B cell (primary cell): Measurements from ENCODE around the gene CABLES1.

Source experiments
- EZH2 ChIP-seq: IDR thresholded peaks from 2 replicates; pipeline ENCODE4 v1.6.1; 2012; ENCODE audit warnings: borderline replicate concordance, low read depth, mild to moderate bottlenecking, moderate library complexity, low read length; ENCODE audit not compliant: insufficient read depth, poor library complexity, severe bottlenecking
- TF ChIP-seq, protein P1 (sequence below): fragments of 200-600 bp; IDR thresholded peaks from one replicate; pipeline ENCODE4 v1.8.0; 2022; ENCODE audit warnings: antibody characterized with exemption, mild to moderate bottlenecking

- TF ChIP-seq, protein P1, sequence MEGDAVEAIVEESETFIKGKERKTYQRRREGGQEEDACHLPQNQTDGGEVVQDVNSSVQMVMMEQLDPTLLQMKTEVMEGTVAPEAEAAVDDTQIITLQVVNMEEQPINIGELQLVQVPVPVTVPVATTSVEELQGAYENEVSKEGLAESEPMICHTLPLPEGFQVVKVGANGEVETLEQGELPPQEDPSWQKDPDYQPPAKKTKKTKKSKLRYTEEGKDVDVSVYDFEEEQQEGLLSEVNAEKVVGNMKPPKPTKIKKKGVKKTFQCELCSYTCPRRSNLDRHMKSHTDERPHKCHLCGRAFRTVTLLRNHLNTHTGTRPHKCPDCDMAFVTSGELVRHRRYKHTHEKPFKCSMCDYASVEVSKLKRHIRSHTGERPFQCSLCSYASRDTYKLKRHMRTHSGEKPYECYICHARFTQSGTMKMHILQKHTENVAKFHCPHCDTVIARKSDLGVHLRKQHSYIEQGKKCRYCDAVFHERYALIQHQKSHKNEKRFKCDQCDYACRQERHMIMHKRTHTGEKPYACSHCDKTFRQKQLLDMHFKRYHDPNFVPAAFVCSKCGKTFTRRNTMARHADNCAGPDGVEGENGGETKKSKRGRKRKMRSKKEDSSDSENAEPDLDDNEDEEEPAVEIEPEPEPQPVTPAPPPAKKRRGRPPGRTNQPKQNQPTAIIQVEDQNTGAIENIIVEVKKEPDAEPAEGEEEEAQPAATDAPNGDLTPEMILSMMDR, result no peak
- no peak for TF ChIP-seq EZH2
These were observed 53.8 kb downstream of the CABLES1 start for GRCh38 chr18:23189099-23189498.
